Effector memory CD8-positive, alpha-beta T cell (primary cell): ENCODE results near the gene PTPRR.

Source experiments
- ATAC-seq: fragments of 150-1000 bp; cut with Tn5 transposase; replicated peaks from 2 replicates; pipeline ENCODE4 v1.10.0; 2021; ENCODE audit warnings: mild to moderate bottlenecking, moderate library complexity
- DNase-seq, 3 experiments: peaks; one replicate each; pipeline ENCODE4 v3.0.0; 2021
- H3K27ac Mint-ChIP-seq, 2 donors: one replicate each; pipeline ENCODE4 v1.8.0; 2022; ENCODE audit warnings: mild to moderate bottlenecking in 2 of 2, mixed read lengths in 2 of 2, moderate library complexity in 2 of 2
- H3K27me3 Mint-ChIP-seq, 2 donors: one replicate each; pipeline ENCODE4 v1.8.0; 2022; ENCODE audit warnings: mixed read lengths in 2 of 2
- H3K36me3 Mint-ChIP-seq: one replicate; pipeline ENCODE4 v1.8.0; 2022; ENCODE audit warnings: mild to moderate bottlenecking, moderate library complexity, mixed read lengths; ENCODE audit not compliant: insufficient read depth
- H3K4me1 Mint-ChIP-seq, 2 donors: one replicate each; pipeline ENCODE4 v1.8.0; 2022; ENCODE audit warnings: low read depth in 2 of 2, mixed read lengths in 2 of 2
- H3K4me3 Mint-ChIP-seq, 2 donors: one replicate each; pipeline ENCODE4 v1.8.0; 2022; ENCODE audit warnings: mild to moderate bottlenecking in 2 of 2, mixed read lengths in 2 of 2, moderate library complexity in 2 of 2
- H3K9me3 Mint-ChIP-seq, 2 donors: one replicate each; pipeline ENCODE4 v1.8.0; 2022; ENCODE audit warnings: mixed read lengths in 2 of 2
- total RNA-seq, 9 experiments: gene quantifications; one replicate each; lab custom pipeline; 2026; lab: John Stamatoyannopoulos, UW

PTPRR gene
- 0 to 0.07 (median 0) reads per million in 9 experiments for total RNA-seq

DNA sequence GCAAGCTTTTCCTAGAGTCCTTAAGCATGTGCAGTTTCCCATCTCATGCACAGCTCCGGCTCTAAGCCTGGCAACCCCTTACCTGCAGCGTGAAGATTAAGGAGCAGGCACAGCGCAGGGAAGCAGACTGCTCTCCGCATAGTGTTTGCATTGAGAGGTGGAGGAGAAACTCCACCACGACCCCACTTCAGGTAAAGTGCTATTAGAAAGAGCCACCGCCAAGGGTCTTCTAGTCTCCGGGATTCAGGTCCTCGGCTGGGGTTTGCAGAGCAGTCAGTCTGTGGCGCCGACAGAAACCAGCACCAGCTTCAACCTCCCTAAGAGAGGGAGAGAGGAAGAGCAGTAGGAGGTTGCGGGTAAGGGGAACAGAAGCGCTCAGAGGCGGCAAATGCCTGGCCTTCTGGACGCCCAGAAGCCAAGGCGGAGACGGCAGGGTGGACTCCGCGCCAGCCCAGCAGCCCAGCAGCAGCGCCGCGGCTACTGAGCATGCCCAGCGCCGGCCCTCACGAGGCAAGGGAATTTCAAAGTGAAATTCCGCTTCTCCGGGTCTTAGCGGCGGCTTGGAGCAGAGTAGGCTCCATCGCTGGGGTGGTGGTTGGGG lies at the start of gene PTPRR:
TSS of gene PTPRR (minus strand) at position 488 of the 601 bp plus-strand sequence. CDS start at position 140, 348 bp downstream.
- DNase-seq (no peak), ATAC-seq (no peak)
- no peak within 1 kb of the TSS for H3K27ac Mint-ChIP-seq
- peaks cover 0 to 6% of the 10 kb centered on the region in 2 donors for H3K9me3 Mint-ChIP-seq
- H3K36me3 Mint-ChIP-seq, result peaks cover 3% of the 10 kb centered on the region
- no peak within 1 kb of the TSS for H3K4me3 Mint-ChIP-seq
- no peaks in the 10 kb centered on the region for H3K4me1 Mint-ChIP-seq
- peaks cover 5 to 11% of the 10 kb centered on the region in 2 donors for H3K27me3 Mint-ChIP-seq

DNA sequence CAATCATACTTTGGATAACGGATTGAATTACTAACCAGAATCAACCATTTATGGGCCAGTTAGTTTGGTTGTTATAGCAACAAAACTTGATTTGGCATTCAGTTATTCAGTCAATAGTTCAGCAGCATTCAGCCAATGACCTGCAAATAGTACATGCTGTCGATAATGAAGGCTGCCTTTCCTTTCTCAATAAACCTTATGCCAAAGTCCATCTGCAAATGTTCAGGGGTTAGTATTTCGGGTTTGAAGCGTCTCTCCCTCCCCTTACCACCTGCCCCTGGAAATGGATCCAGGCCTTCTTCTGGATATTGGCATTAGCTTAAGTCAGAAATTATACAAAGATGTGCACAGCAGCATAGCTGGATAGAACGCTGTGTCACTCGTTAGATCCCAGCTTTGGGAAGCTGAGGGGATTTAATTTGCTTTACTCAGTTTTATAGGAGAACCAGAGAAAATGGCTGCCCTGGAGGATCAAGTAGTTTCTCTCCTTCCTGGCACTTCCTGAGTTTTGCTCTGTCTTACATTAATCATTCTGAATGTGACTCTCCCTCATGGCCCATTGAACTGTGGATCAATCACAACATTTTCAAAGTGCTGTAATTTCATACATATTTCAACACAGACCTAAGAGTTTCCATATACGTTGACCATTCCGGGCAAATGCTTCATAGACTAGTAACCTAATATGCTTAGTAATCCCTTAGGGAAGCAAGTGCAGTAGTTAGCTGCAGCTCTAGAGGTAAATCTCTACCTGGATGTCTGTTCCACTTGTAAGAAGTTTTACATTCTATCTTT lies 46.7 kb upstream of the PTPRR start:
- H3K9me3 Mint-ChIP-seq, result peaks cover 3 to 7% of the 10 kb centered on the region in 2 donors
- DNase-seq (no peak), ATAC-seq (no peak)
- H3K36me3 Mint-ChIP-seq, result no peaks in the 10 kb centered on the region
- no peak overlapping the region for H3K4me3 Mint-ChIP-seq
- H3K4me1 Mint-ChIP-seq, result no peaks in the 10 kb centered on the region
- no peak overlapping the region for H3K27ac Mint-ChIP-seq
- H3K27me3 Mint-ChIP-seq, result no peaks in the 10 kb centered on the region

GRCh38 chr12:70966046-70966445 lies 45.5 kb upstream of the PTPRR start:
- ATAC-seq (no peak), DNase-seq (no peak)
- Mint-ChIP-seq H3K4me1 (no peaks in the 10 kb centered on the region), H3K36me3 (no peaks in the 10 kb centered on the region), H3K27me3 (no peaks in the 10 kb centered on the region), H3K27ac (no peak overlapping the region), H3K9me3 (peaks cover 3 to 7% of the 10 kb centered on the region in 2 donors), H3K4me3 (no peak overlapping the region)

GRCh38 chr12:70964867-70965510 lies 44.5 kb upstream of the PTPRR start:
- no peaks in the 10 kb centered on the region for H3K36me3 Mint-ChIP-seq
- H3K4me3 Mint-ChIP-seq, result no peak overlapping the region
- no peaks in the 10 kb centered on the region for H3K4me1 Mint-ChIP-seq

GRCh38 chr12:70963081-70963660 lies 42.6 kb upstream of the PTPRR start:
- Mint-ChIP-seq H3K4me1 (no peaks in the 10 kb centered on the region), H3K9me3 (peaks cover 3 to 7% of the 10 kb centered on the region in 2 donors), H3K27ac (no peak overlapping the region), H3K36me3 (no peaks in the 10 kb centered on the region), H3K4me3 (no peak overlapping the region), H3K27me3 (no peaks in the 10 kb centered on the region)
- DNase-seq (no peak), ATAC-seq (no peak)

More at GRCh38 chr12:70964867-70965510, 44.5 kb upstream of the PTPRR start:
- ATAC-seq, result no peak
- Mint-ChIP-seq H3K27me3 (no peaks in the 10 kb centered on the region), H3K9me3 (peaks cover 3 to 7% of the 10 kb centered on the region in 2 donors), H3K27ac (no peak overlapping the region)
- DNase-seq, result no peak

GRCh38 chr12:70962226-70962794 lies 41.8 kb upstream of the PTPRR start:
- Mint-ChIP-seq H3K27me3 (no peaks in the 10 kb centered on the region), H3K36me3 (no peaks in the 10 kb centered on the region), H3K4me1 (no peaks in the 10 kb centered on the region), H3K9me3 (peaks cover 3 to 7% of the 10 kb centered on the region in 2 donors), H3K4me3 (no peak overlapping the region), H3K27ac (no peak overlapping the region)
- DNase-seq (no peak), ATAC-seq (no peak)

DNA sequence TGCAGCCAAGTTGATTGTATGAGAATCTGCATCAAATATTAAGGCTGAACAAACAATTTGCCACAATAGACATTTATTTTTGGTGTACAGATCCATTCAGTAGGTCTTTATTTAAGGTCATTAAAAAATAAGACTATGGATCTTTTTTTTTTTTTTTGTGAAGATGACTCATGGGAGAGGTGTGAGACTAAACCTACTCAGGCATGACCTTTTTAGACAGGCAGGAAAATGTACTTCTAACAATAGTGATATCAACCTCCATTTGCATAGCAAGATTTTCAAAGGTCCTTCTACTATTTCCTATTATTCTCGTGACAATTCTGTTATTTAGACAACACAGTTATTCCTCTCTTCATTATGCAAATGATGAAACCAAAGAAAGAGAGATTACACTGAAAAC lies 39.9 kb upstream of the PTPRR start:
- H3K27ac Mint-ChIP-seq, result no peak overlapping the region
- no peaks in the 10 kb centered on the region for H3K27me3 Mint-ChIP-seq
- H3K9me3 Mint-ChIP-seq, result peaks cover 3 to 20% of the 10 kb centered on the region in 2 donors
- no peak overlapping the region for H3K4me3 Mint-ChIP-seq
- ATAC-seq (no peak), DNase-seq (no peak)
- H3K4me1 Mint-ChIP-seq, result no peaks in the 10 kb centered on the region
- no peaks in the 10 kb centered on the region for H3K36me3 Mint-ChIP-seq

DNA sequence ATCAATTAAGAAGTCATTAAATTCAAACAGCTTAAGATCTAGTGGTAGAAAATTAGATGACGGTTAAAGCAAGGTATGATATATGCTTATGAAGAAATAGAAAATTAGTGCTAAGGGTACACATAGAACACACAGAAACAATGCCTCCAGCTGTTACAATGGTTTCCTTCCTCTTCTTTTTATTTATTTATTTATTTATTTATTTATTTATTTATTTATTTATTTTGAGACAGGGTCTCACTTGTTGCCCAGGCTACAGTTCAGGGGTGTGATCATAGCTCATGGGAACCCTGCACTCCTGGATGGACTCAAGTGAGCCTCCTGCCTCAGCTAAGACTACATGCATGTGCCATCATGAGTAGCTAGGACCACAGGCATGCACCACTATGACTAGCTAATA lies 34.9 kb upstream of the PTPRR start:
- H3K9me3 Mint-ChIP-seq, result peaks cover 3 to 20% of the 10 kb centered on the region in 2 donors
- no peak for DNase-seq
- no peak overlapping the region for H3K27ac Mint-ChIP-seq
- no peaks in the 10 kb centered on the region for H3K27me3 Mint-ChIP-seq
- no peaks in the 10 kb centered on the region for H3K4me1 Mint-ChIP-seq
- no peaks in the 10 kb centered on the region for H3K36me3 Mint-ChIP-seq
- ATAC-seq, result no peak
- no peak overlapping the region for H3K4me3 Mint-ChIP-seq

GRCh38 chr12:70950451-70950850 lies 29.9 kb upstream of the PTPRR start:
- H3K27me3 Mint-ChIP-seq, result no peaks in the 10 kb centered on the region
- no peak overlapping the region for H3K4me3 Mint-ChIP-seq
- ATAC-seq (no peak), DNase-seq (no peak)
- H3K27ac Mint-ChIP-seq, result no peak overlapping the region
- no peaks in the 10 kb centered on the region for H3K4me1 Mint-ChIP-seq
- H3K9me3 Mint-ChIP-seq, result peaks cover 7% of the 10 kb centered on the region in 2 donors
- H3K36me3 Mint-ChIP-seq, result no peaks in the 10 kb centered on the region

DNA sequence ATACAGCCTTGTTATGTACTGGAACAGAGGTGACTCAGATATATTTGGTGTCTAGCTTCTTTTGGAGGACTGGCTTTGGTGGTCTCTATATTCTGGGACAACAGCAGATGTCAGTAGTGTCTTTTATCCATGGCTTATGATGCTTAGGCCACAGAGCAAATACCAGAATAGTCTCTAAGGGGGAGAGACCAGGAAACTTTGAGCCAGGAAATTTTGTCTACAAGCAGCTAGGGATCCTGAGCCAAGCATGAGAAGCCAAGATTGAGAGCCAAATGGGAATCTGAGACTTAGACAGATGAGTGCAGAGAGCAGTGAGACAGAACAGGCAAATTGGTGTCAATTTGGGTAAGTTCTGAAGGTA lies 28.4 kb upstream of the PTPRR start:
- Mint-ChIP-seq H3K36me3 (no peaks in the 10 kb centered on the region), H3K27ac (no peak overlapping the region), H3K4me3 (no peak overlapping the region), H3K9me3 (peaks cover 4 to 11% of the 10 kb centered on the region in 2 donors), H3K4me1 (no peaks in the 10 kb centered on the region), H3K27me3 (no peaks in the 10 kb centered on the region)
- no peak for ATAC-seq
- DNase-seq, result no peak

- H3K36me3 Mint-ChIP-seq, result no peaks in the 10 kb centered on the region
- H3K9me3 Mint-ChIP-seq, result peaks cover 4 to 14% of the 10 kb centered on the region in 2 donors
- no peaks in the 10 kb centered on the region for H3K27me3 Mint-ChIP-seq
- no peak overlapping the region for H3K27ac Mint-ChIP-seq
- H3K4me3 Mint-ChIP-seq, result no peak overlapping the region
- ATAC-seq (no peak), DNase-seq (no peak)
- H3K4me1 Mint-ChIP-seq, result no peaks in the 10 kb centered on the region
Measured at GRCh38 chr12:70948236-70948975, 27.9 kb upstream of the PTPRR start.

DNA sequence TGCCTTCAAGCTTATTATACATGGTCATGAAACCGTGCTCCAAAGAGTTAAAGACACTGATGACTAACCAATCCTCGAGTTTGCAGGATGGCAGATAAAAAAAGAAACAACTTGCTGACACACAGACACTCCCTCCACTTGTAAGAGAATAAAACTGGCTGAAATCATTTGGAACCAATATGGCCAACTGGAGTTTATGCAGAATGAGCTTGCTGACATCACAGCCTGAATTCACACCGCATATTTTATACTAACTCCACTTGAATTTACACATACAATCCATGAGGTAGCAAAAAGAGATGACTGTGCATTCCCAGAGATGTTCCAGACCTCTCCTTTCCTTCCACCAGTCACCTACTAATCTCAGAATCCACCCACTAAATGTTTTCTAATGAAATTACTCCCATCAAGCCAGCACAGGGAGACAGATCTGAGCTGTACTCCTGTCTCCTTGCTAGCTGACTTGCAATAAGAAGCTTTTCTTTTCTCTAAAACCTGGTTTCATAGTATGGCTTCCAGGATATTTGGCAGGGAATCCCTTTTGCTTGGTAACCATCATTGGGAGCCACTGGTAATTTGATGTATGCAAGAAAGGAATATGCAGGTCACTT lies 15.8 kb upstream of the PTPRR start:
- no peak for ATAC-seq
- DNase-seq, result no peak
- H3K36me3 Mint-ChIP-seq, result no peaks in the 10 kb centered on the region
- no peaks in the 10 kb centered on the region for H3K4me1 Mint-ChIP-seq
- H3K27ac Mint-ChIP-seq, result no peak overlapping the region
- H3K4me3 Mint-ChIP-seq, result no peak overlapping the region
- peaks cover 0 to 2% of the 10 kb centered on the region in 2 donors for H3K9me3 Mint-ChIP-seq
- no peaks in the 10 kb centered on the region for H3K27me3 Mint-ChIP-seq
